ENCODE measurements around the gene IGFLR1.

DNA sequence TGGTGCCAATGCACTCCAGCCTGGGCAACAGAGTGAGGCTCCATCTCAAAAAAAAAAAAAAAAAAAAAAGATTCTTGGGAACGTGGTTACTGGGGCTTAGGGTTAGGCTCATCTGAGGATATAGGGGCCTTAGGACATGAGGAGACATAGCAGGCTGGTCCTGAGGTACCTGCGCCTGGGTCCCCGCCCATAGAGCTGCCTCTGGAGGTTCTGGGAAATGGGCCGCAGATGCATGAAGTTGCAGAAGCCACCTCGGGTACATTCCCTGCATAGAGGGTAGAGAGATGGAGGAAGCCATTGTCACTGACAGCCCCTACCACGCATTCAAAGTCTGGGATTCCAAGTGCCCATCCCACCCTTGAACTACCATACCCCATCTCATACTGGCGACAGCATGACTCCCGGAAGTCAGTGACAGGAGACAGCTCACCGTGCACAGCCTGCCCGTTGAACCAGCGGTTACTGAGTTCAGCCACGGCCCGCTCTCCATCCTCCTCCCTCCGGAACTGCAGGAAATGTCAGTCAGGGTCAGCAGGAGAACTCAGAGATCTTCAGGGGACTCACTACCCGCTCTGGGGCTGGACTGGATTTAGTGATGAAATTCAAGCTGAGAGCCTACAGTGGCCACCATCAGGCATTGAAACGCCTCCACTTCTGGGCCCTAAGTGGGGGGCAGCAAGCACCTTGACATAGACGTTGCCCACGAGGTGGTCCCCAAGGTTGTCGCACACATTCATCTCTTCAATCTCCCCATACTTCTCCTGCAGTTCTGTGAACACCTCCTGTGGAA lies 1.6 kb upstream of the IGFLR1 start:
- TF ChIP-seq, protein P1, sequence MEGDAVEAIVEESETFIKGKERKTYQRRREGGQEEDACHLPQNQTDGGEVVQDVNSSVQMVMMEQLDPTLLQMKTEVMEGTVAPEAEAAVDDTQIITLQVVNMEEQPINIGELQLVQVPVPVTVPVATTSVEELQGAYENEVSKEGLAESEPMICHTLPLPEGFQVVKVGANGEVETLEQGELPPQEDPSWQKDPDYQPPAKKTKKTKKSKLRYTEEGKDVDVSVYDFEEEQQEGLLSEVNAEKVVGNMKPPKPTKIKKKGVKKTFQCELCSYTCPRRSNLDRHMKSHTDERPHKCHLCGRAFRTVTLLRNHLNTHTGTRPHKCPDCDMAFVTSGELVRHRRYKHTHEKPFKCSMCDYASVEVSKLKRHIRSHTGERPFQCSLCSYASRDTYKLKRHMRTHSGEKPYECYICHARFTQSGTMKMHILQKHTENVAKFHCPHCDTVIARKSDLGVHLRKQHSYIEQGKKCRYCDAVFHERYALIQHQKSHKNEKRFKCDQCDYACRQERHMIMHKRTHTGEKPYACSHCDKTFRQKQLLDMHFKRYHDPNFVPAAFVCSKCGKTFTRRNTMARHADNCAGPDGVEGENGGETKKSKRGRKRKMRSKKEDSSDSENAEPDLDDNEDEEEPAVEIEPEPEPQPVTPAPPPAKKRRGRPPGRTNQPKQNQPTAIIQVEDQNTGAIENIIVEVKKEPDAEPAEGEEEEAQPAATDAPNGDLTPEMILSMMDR (IDR thresholded peaks at IDR 0.05) = no peak
- no peak for TF ChIP-seq POLR2A (IDR thresholded peaks at IDR 0.05)

Data from tibial nerve (tissue), 3 donors.